GM12878 (cell line): ENCODE results near the gene ETNK2. TPM values are rescaled to one million over a fixed set of nuclear protein-coding genes. Genes with fewer than 3 reads are reported as not detected.

Source experiments
- ATAC-seq: fragments of 200-7000 bp; cut with Tn5 transposase; 3 replicates; pipeline ENCODE4 v1.9.1; 2020; ENCODE audit warnings: mild to moderate bottlenecking, moderate library complexity
- BruUV-seq: library from RNA; stranded (reverse); fragments of 400-500 nt; replicated peaks from 2 replicates; lab custom pipeline; 2021; lab: Mats Ljungman, UMichigan
- CTCF ChIA-PET: fragments of 300-600 bp; sonication (Branson Sonifier 250); formaldehyde crosslinking; extraction: SDS; loops from one replicate; lab custom pipeline; 2021; ENCODE audit warnings: inconsistent platforms; lab: Yijun Ruan, JAX
- POLR2A ChIA-PET: fragments of 350-600 bp; formaldehyde crosslinking; extraction: SDS; loops from one replicate; lab custom pipeline; 2021; ENCODE audit warnings: inconsistent platforms; lab: Charles Lee
- RAD21 ChIA-PET: fragments of 300-600 bp; sonication (Branson Sonifier 250); formaldehyde crosslinking; loops from one replicate; lab custom pipeline; 2023; ENCODE audit warnings: antibody characterized with exemption; ENCODE audit not compliant: unreplicated experiment; lab: Charles Lee
- SMC1A ChIA-PET: fragments of 300-600 bp; sonication (Branson Sonifier 250); formaldehyde crosslinking; loops from one replicate; lab custom pipeline; 2023; ENCODE audit not compliant: unreplicated experiment, uncharacterized antibody; lab: Charles Lee
- DNase-seq: peaks from one replicate; pipeline ENCODE4 v3.0.0-alpha.2; 2011; ENCODE audit warnings: low read depth, low spot score
- FAIRE-seq: peaks from 3 replicates; lab custom pipeline; 2011; peaks lifted over from hg19 to GRCh38; lab: Jason Lieb, UNC
- H2AFZ ChIP-seq: 2 replicates; pipeline ENCODE4 v1.6.0; 2011; ENCODE audit warnings: low read depth, low read length, control low read depth; ENCODE audit not compliant: control insufficient read depth
- H3K27ac ChIP-seq: 2 replicates; pipeline ENCODE4 v1.5.1; 2011; ENCODE audit warnings: control low read depth; ENCODE audit not compliant: control insufficient read depth, insufficient read depth
- H3K27me3 ChIP-seq, 2 experiments: replicated peaks in 1 of 2; 2 replicates each; pipeline versions ENCODE4 v1.6.0 to v1.6.1; 2011; ENCODE audit warnings: low read length in 1 of 2; ENCODE audit not compliant: control insufficient read depth in 2 of 2, insufficient read depth in 2 of 2
- H3K36me3 ChIP-seq, 2 experiments: 2 replicates each; pipeline ENCODE4 v1.5.1; 2011; ENCODE audit warnings: low read length in 1 of 2; ENCODE audit not compliant: control insufficient read depth in 2 of 2, insufficient read depth in 2 of 2
- H3K4me1 ChIP-seq: 2 replicates; pipeline ENCODE4 v1.6.1; 2011; ENCODE audit warnings: mild to moderate bottlenecking, low read length, moderate library complexity, mixed read lengths; ENCODE audit not compliant: control insufficient read depth, insufficient read depth
- H3K4me2 ChIP-seq: 2 replicates; pipeline ENCODE4 v1.6.0; 2011; ENCODE audit warnings: control low read depth; ENCODE audit not compliant: control insufficient read depth, insufficient read depth
- H3K4me3 ChIP-seq: fragments of 200-600 bp; sonication (generic); 2 replicates; pipeline ENCODE4 v1.5.1; 2016
- H3K79me2 ChIP-seq: 2 replicates; pipeline ENCODE4 v1.6.0; 2011; ENCODE audit warnings: low read length; ENCODE audit not compliant: control insufficient read depth, insufficient read depth
- H3K9ac ChIP-seq: 2 replicates; pipeline ENCODE4 v1.8.0; 2011; ENCODE audit warnings: low read length, control low read depth, mixed read lengths; ENCODE audit not compliant: control insufficient read depth, insufficient read depth
- H3K9me3 ChIP-seq: replicated peaks from 3 replicates; pipeline ENCODE4 v1.5.1; 2011; ENCODE audit warnings: mild to moderate bottlenecking, low read length; ENCODE audit not compliant: control insufficient read depth, insufficient read depth
- H4K20me1 ChIP-seq: 2 replicates; pipeline ENCODE4 v1.6.0; 2011; ENCODE audit not compliant: control insufficient read depth, insufficient read depth
- CEBPB ChIP-seq, 2 experiments: fragments of 150-350 bp in 1 of 2; IDR thresholded peaks; 2 replicates each; pipeline ENCODE4 v1.6.1; 2012 to 2014; ENCODE audit warnings: low read depth in 2 of 2, low read length in 2 of 2, borderline replicate concordance in 1 of 2, inconsistent platforms in 1 of 2
- CHD4 ChIP-seq: fragments of 200-600 bp; sonication (generic); IDR thresholded peaks from 2 replicates; pipeline ENCODE4 v1.6.1; 2016; ENCODE audit warnings: mild to moderate bottlenecking
- EP300 ChIP-seq, 2 experiments: fragments of 150-350 bp in 1 of 2; IDR thresholded peaks; 2 replicates each; pipeline ENCODE4 v1.6.1; 2011 to 2012; ENCODE audit warnings: low read depth in 2 of 2, low read length in 2 of 2, borderline replicate concordance in 1 of 2, improper control_type of control experiment in 1 of 2, inconsistent platforms in 1 of 2; ENCODE audit not compliant: control insufficient read depth in 1 of 2
- HCFC1 ChIP-seq: fragments of 150-350 bp; IDR thresholded peaks from 2 replicates; pipeline ENCODE4 v1.6.1; 2014; ENCODE audit warnings: low read length
- HDGF ChIP-seq: fragments of 450-650 bp; IDR thresholded peaks from 2 replicates; pipeline ENCODE4 v1.6.1; 2016; ENCODE audit warnings: antibody characterized with exemption
- IKZF2 ChIP-seq, 2 experiments: fragments of 450-650 bp; IDR thresholded peaks; 2 replicates each; pipeline ENCODE4 v1.6.1; 2017; ENCODE audit warnings: mild to moderate bottlenecking in 2 of 2, moderate library complexity in 2 of 2
- IRF4 ChIP-seq: IDR thresholded peaks from 2 replicates; pipeline ENCODE4 v1.6.1; 2011; ENCODE audit warnings: low read depth, low read length
- NBN ChIP-seq: fragments of 450-650 bp; IDR thresholded peaks from 2 replicates; pipeline ENCODE4 v1.6.1; 2016
- TAF1 ChIP-seq: IDR thresholded peaks from 2 replicates; pipeline ENCODE4 v1.6.1; 2011; ENCODE audit warnings: mild to moderate bottlenecking, low read depth, low read length, borderline replicate concordance
- TCF12 ChIP-seq: IDR thresholded peaks from 2 replicates; pipeline ENCODE4 v1.6.1; 2011; ENCODE audit warnings: low read depth, mild to moderate bottlenecking, low read length
- YBX1 ChIP-seq: fragments of 450-650 bp; IDR thresholded peaks from 2 replicates; pipeline ENCODE4 v1.6.1; 2016; ENCODE audit warnings: antibody characterized with exemption
- ZNF207 ChIP-seq: fragments of 450-650 bp; IDR thresholded peaks from 2 replicates; pipeline ENCODE4 v1.6.1; 2014; ENCODE audit warnings: antibody characterized with exemption, mild to moderate bottlenecking, borderline replicate concordance
- WGBS: methylation state at CpG from one replicate; pipeline ENCODE4 v1.1.6; 2016; ENCODE audit warnings: low lambda C conversion rate; ENCODE audit not compliant: insufficient replicate concordance, insufficient coverage; ENCODE audit errors: missing lambda C conversion rate; 5-methylcytosine and 5-hydroxymethylcytosine counted together
- in situ Hi-C: fragments of 300-500 bp; cut with MboI; formaldehyde crosslinking; loops from 9 replicates; pipeline ENCODE4 v1.14.3; 2018; ENCODE audit warnings: mixed read lengths
- intact Hi-C: fragments of 100-400 bp; cut with micrococcal nuclease; formaldehyde crosslinking; loops from one replicate; pipeline ENCODE4 v1.14.2; 2022; ENCODE audit not compliant: unreplicated experiment
- polyA plus RNA-seq, 11 experiments: library from polyadenylated mRNA; depleted of rRNA in 4 of 11; unstranded in 6 of 11; stranded (reverse) in 5 of 11; fragments of >200 nt; fragmentation: Nextera tagmentation in 4 of 11; fragmentation: Illumina TruSeq in 1 of 11; extraction: Ambion mirVana in 4 of 11; extraction: Trizol in 1 of 11; gene quantifications; 1 replicate in 1 of 11; 2 replicates in 10 of 11; pipeline versions ENCODE4 v1.2.1 to v1.2.3, GENCODE V29; 2011 to 2016; ENCODE audit warnings: inconsistent platforms in 2 of 11, missing spikeins in 2 of 11, low read depth in 1 of 11
- total RNA-seq, 4 experiments: library from RNA; depleted of rRNA in 3 of 4; stranded (reverse); fragments of >200 nt in 3 of 4; fragmentation: Illumina TruSeq in 1 of 4; extraction: Trizol in 1 of 4; gene quantifications; 2 replicates each; pipeline versions ENCODE4 v1.2.1 to v1.2.3, GENCODE V29; 2013 to 2021
- TF ChIP-seq, protein P1 (sequence below): fragments of 450-650 bp; IDR thresholded peaks from 2 replicates; pipeline ENCODE4 v1.6.1; 2018; ENCODE audit warnings: mild to moderate bottlenecking, low read depth, moderate library complexity; ENCODE audit not compliant: partially characterized antibody

The ETNK2 gene
- total and polyA plus RNA-seq, 10 of the 15 experiments (the other 5 are each of a cell fraction or from before 2014, with no cell fraction given): 0.14 TPM; not detected in 9

DNA sequence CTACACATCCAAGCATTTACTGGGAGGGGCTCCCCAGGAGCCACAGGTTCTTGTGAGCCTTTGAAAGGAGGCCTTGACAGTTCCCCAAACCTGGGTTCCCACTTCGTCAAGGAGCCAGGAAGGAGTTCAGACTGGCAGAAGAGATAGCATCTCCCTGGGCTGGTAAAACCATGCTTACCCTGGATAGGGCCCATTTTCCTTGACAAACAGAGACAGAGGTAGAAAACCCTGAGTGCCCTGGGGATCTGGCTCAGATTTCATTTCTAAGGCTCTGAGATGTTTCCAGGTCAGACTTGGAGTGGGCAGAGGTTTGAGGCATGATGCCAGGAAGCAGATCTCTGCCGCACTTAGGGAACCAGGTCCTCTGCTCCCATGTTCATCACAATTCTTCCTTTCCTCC, 2.7 kb downstream of the ETNK2 start:
- DNase-seq (no peak), FAIRE-seq (no peak), ATAC-seq (no peak)
- CTCF ChIA-PET: interaction anchor here (1.0 to 1.3 kb wide), 3 partner anchors 11 to 108 kb away, joined by 3 to 4 read pairs (median 3); no protein-coding TSS in a partner anchor
- H3K4me1 ChIP-seq: no peaks in the 10 kb centered on the region
- no peaks in the 10 kb centered on the region for H4K20me1 ChIP-seq
- no peaks in the 10 kb centered on the region for H3K36me3 ChIP-seq
- POLR2A ChIA-PET: no interaction called here
- no TSS peak for BruUV-seq
- in situ Hi-C loops (no loop called here), intact Hi-C loops (no loop called here)
- no peak overlapping the region for H3K9ac ChIP-seq
- H3K79me2 ChIP-seq: no peaks in the 10 kb centered on the region
- H3K9me3 ChIP-seq: no peaks in the 10 kb centered on the region
- H2AFZ ChIP-seq: no peak overlapping the region
- SMC1A ChIA-PET: interaction anchor here (1.1 kb wide), 1 partner anchor 21 kb away, joined by 3 read pairs; no protein-coding TSS in a partner anchor
- peaks cover 5 to 7% of the 10 kb centered on the region in 2 experiments; a peak in 3 of 4 replicates for H3K27me3 ChIP-seq
- H3K27ac ChIP-seq: no peak overlapping the region
- TF ChIP-seq TAF1 (no peak), HCFC1 (no peak), CEBPB (IDR thresholded peaks at IDR 0.05; ENCODE audit: borderline replicate concordance in 1 of 2, low read depth in 2 of 2, low read length in 2 of 2) (no peak), IRF4 (no peak), YBX1 (no peak), EP300 (IDR thresholded peaks at IDR 0.05; ENCODE audit: borderline replicate concordance in 1 of 2, control insufficient read depth in 1 of 2, low read depth in 2 of 2, low read length in 2 of 2) (no peak), CHD4 (no peak), HDGF (no peak), TCF12 (no peak), IKZF2 (IDR thresholded peaks at IDR 0.05) (no peak), NBN (no peak), ZNF207 (no peak)
- TF ChIP-seq, protein P1, sequence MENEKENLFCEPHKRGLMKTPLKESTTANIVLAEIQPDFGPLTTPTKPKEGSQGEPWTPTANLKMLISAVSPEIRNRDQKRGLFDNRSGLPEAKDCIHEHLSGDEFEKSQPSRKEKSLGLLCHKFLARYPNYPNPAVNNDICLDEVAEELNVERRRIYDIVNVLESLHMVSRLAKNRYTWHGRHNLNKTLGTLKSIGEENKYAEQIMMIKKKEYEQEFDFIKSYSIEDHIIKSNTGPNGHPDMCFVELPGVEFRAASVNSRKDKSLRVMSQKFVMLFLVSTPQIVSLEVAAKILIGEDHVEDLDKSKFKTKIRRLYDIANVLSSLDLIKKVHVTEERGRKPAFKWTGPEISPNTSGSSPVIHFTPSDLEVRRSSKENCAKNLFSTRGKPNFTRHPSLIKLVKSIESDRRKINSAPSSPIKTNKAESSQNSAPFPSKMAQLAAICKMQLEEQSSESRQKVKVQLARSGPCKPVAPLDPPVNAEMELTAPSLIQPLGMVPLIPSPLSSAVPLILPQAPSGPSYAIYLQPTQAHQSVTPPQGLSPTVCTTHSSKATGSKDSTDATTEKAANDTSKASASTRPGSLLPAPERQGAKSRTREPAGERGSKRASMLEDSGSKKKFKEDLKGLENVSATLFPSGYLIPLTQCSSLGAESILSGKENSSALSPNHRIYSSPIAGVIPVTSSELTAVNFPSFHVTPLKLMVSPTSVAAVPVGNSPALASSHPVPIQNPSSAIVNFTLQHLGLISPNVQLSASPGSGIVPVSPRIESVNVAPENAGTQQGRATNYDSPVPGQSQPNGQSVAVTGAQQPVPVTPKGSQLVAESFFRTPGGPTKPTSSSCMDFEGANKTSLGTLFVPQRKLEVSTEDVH: no peak
- H3K4me2 ChIP-seq: no peak overlapping the region
- no peak overlapping the region for H3K4me3 ChIP-seq
- RAD21 ChIA-PET: no interaction called here
- 22% methylated on average over 2 of the region's 2 CpGs for WGBS
